Spleen (tissue), 11 donors: ENCODE measurements around the gene FSCN2. TPM values are rescaled to one million over a fixed set of nuclear protein-coding genes. Genes with fewer than 3 reads are reported as not detected.

Source experiments
- DNase-seq: peaks from one replicate; pipeline ENCODE4 v3.0.0-alpha.2; 2020
- H3K27ac ChIP-seq, 8 donors: fragments of 200-600 bp; sonication (generic) in 7 of 8; 1 replicate in 4 of 8; 2 replicates in 4 of 8; pipeline versions ENCODE4 v1.5.0 to v1.8.0; 2016 to 2021; ENCODE audit warnings: inconsistent platforms in 4 of 8, mild to moderate bottlenecking in 4 of 8, moderate library complexity in 1 of 8
- H3K27me3 ChIP-seq, 7 donors: fragments of 200-600 bp; sonication (generic) in 6 of 7; replicated peaks in 1 of 7; 1 replicate in 4 of 7; 2 replicates in 3 of 7; pipeline versions ENCODE4 v1.5.0 to v1.8.0; 2016 to 2021; ENCODE audit warnings: inconsistent platforms in 3 of 7, mild to moderate bottlenecking in 1 of 7
- H3K36me3 ChIP-seq, 6 donors: fragments of 200-600 bp; sonication (generic) in 5 of 6; 1 replicate in 4 of 6; 2 replicates in 2 of 6; pipeline versions ENCODE4 v1.5.0 to v1.8.0; 2016 to 2021; ENCODE audit warnings: inconsistent platforms in 2 of 6
- H3K4me1 ChIP-seq, 6 donors: fragments of 200-600 bp; sonication (generic) in 5 of 6; 1 replicate in 3 of 6; 2 replicates in 3 of 6; pipeline versions ENCODE4 v1.5.0 to v1.8.0; 2016 to 2021; ENCODE audit warnings: inconsistent platforms in 3 of 6
- H3K4me3 ChIP-seq, 8 donors: fragments of 200-600 bp; sonication (generic) in 7 of 8; 1 replicate in 4 of 8; 2 replicates in 4 of 8; pipeline versions ENCODE4 v1.5.0 to v1.8.0; 2016 to 2021; ENCODE audit warnings: inconsistent platforms in 4 of 8, mild to moderate bottlenecking in 4 of 8, moderate library complexity in 2 of 8
- H3K9me3 ChIP-seq, 8 donors: fragments of 200-600 bp; sonication (generic) in 7 of 8; 1 replicate in 4 of 8; 2 replicates in 4 of 8; pipeline versions ENCODE4 v1.5.0 to v1.8.0; 2016 to 2021; ENCODE audit warnings: inconsistent platforms in 4 of 8
- POLR2A ChIP-seq, 3 donors: fragments of 450-650 bp; IDR thresholded peaks; one replicate each; pipeline ENCODE4 v1.5.1; 2017; ENCODE audit warnings: antibody characterized with exemption in 3 of 3, mild to moderate bottlenecking in 1 of 3
- POLR2AphosphoS5 ChIP-seq, 3 donors: sonication (generic); formaldehyde crosslinking; IDR thresholded peaks; one replicate each; pipeline ENCODE4 v1.5.1; 2017; ENCODE audit warnings: antibody characterized with exemption in 3 of 3
- WGBS, 5 donors: extraction: QIAGEN DNeasy Blood & Tissue Kit in 3 of 5; methylation state at CpG; one replicate each; pipeline versions ENCODE4 v1.1.5 to v1.1.7; 2013 to 2018; 5-methylcytosine and 5-hydroxymethylcytosine counted together
- intact Hi-C: fragments of 100-400 bp; cut with DNase I; formaldehyde crosslinking; loops from one replicate; pipeline ENCODE4 v1.15.0; 2023; ENCODE audit warnings: low total_unique reads
- polyA plus RNA-seq, 3 donors: library from polyadenylated mRNA; stranded (reverse); fragments of 200-250 nt; gene quantifications; one replicate each; pipeline ENCODE4 v1.2.1, GENCODE V29; 2013
- total RNA-seq, 7 donors: library from RNA; depleted of rRNA in 3 of 7; stranded (reverse); fragments of >200 nt in 3 of 7; fragmentation: NEBNext Ultra II Directional in 4 of 7; extraction: Animal tissue kit (Norgen Biotek cat#: 25700) in 4 of 7; gene quantifications; one replicate each; pipeline versions ENCODE4 v1.1.0 to v1.2.1, GENCODE V29; 2016 to 2021
- TF ChIP-seq, protein P1 (sequence below), 11 experiments: fragments of 200-600 bp in 7 of 11; fragments of 450-650 bp in 4 of 11; sonication (generic) in 4 of 11; IDR thresholded peaks in 8 of 11; conservative IDR thresholded peaks in 3 of 11; 1 replicate in 7 of 11; 2 replicates in 4 of 11; pipeline versions ENCODE4 v1.4.0 to v1.8.0; 2016 to 2021; ENCODE audit warnings: antibody characterized with exemption in 11 of 11, inconsistent platforms in 4 of 11, mild to moderate bottlenecking in 1 of 11
- donor health status: healthy with polysubstance abuse.
- donor health status: DM: no; HTN: no; CAD: no; lungs with moderate emphysema.
- donor health status: DM: no; HTN: no; CAD: no.
- donor health status: Bipolar disorder and iron deficiency.
- donor health status: healthy.
- donor health status: DM: no; HTN: no; CAD: no.
- donor health status: DM: yes; HTN: yes; CAD: no.

FSCN2 gene
- total and polyA plus RNA-seq, 10 donors = 0.41 to 4.0 (median 2.4) TPM

DNA sequence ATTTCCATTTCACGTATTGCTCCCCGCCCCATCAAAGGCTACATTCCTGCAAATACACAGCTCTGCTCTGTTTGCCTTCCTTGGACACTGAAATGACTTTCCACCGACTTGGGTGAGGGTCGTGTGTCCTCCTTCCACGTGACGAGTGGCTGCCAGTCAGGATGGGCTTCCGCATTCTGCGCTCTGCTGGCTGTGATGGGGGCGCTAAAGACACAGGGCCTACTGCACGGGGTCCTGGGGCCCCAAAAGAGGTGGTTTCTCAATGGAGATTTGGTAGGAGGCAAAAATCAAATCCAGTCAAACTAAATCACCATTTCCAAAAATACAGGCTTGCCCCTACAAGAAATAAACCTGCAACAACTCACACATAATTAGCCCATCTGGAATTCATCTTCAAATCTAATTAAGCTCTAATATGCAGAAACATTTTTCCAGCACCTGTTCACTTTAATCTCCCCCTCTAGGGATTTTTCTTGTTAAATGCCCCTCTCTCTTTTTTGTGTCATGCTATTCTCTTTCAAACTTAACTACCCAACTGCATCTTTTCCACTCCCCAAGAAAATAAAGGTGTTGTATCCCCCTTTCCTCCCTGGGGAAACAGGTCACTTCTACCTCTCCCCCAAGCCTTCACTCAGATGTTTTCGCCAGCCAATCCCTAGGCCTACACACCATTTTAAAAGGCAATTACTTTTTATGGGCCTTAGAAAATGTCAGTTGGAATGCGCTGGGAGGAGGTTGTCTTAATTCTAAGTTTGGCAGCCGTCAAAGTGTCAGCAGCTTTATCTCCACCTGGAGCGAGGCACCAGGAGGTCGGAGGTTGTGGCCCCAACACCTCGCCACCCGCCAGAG, 45.8 kb downstream of the FSCN2 start:
- Histone ChIP-seq H3K27ac (no peak overlapping the region), H3K4me3 (no peak overlapping the region), H3K27me3 (no peaks in the 10 kb centered on the region), H3K36me3 (peaks cover 3 to 100% (median 62%) of the 10 kb centered on the region in 6 donors), H3K4me1 (peaks cover 0 to 36% (median 14%) of the 10 kb centered on the region in 6 donors), H3K9me3 (no peaks in the 10 kb centered on the region)
- no peak for TF ChIP-seq POLR2AphosphoS5 (IDR thresholded peaks at IDR 0.05)
- no peak for TF ChIP-seq POLR2A (IDR thresholded peaks at IDR 0.05)
- TF ChIP-seq, protein P1, sequence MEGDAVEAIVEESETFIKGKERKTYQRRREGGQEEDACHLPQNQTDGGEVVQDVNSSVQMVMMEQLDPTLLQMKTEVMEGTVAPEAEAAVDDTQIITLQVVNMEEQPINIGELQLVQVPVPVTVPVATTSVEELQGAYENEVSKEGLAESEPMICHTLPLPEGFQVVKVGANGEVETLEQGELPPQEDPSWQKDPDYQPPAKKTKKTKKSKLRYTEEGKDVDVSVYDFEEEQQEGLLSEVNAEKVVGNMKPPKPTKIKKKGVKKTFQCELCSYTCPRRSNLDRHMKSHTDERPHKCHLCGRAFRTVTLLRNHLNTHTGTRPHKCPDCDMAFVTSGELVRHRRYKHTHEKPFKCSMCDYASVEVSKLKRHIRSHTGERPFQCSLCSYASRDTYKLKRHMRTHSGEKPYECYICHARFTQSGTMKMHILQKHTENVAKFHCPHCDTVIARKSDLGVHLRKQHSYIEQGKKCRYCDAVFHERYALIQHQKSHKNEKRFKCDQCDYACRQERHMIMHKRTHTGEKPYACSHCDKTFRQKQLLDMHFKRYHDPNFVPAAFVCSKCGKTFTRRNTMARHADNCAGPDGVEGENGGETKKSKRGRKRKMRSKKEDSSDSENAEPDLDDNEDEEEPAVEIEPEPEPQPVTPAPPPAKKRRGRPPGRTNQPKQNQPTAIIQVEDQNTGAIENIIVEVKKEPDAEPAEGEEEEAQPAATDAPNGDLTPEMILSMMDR (IDR thresholded peaks at IDR 0.05 in 8 of 11, conservative IDR thresholded peaks at IDR 0.05 in 3 of 11) = no peak
- intact Hi-C loops = no loop called here
- 90 to 95% (median 92%) methylated on average over 16 to 17 of the region's 17 CpGs for WGBS, 5 donors
- DNase-seq = no peak

DNA sequence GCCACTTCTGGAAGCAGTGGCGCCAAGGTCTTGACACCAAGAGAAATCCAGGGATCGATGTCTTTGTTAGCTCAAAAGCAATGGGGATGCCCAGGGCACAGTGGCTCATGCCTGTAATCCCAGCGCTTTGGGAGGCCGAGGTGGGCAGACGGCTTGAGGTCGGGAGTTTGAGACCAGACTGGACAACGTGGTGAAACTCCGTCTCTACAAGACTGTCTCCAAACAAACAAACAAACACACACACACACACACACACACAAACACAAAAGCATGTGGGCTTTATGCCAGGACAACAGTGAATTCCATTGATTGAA, 46.4 kb downstream of the FSCN2 start:
- H3K4me3 ChIP-seq = no peak overlapping the region
- H3K36me3 ChIP-seq = peaks cover 3 to 100% (median 57%) of the 10 kb centered on the region in 6 donors
- 81 to 96% (median 92%) methylated on average over 7 to 8 of the region's 8 CpGs for WGBS, 5 donors
- H3K4me1 ChIP-seq = peaks cover 0 to 42% (median 14%) of the 10 kb centered on the region in 6 donors
- intact Hi-C loops = no loop called here
- H3K9me3 ChIP-seq = no peaks in the 10 kb centered on the region
- no peak for DNase-seq
- no peak overlapping the region for H3K27ac ChIP-seq
- no peaks in the 10 kb centered on the region for H3K27me3 ChIP-seq
- TF ChIP-seq POLR2A (IDR thresholded peaks at IDR 0.05) (no peak), POLR2AphosphoS5 (IDR thresholded peaks at IDR 0.05) (no peak)
- TF ChIP-seq, protein P1 (IDR thresholded peaks at IDR 0.05 in 8 of 11, conservative IDR thresholded peaks at IDR 0.05 in 3 of 11) = no peak

DNA sequence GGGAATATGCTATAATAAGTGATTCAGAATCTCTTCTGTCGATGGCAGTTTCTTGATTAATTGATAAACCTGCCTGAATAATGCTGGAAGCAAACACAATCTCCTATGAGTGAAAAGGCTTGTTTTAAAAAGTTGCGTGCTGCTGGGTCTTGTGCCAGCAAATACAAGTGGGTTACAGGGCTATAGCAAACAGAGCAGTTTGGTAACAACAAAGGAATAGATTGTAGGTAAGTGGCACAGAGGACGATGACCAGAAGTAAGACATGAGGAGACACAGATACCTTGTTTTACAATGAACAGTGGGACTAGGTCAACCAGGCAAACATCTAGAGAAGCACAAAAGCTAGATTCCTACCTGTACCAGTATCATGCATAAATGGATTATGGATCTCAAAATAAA, 47.7 kb downstream of the FSCN2 start:
- no peak for DNase-seq
- Histone ChIP-seq H3K9me3 (no peaks in the 10 kb centered on the region), H3K27ac (no peak overlapping the region), H3K27me3 (no peaks in the 10 kb centered on the region), H3K4me3 (no peak overlapping the region), H3K4me1 (peaks cover 0 to 46% (median 14%) of the 10 kb centered on the region in 6 donors), H3K36me3 (peaks cover 3 to 100% (median 51%) of the 10 kb centered on the region in 6 donors)
- intact Hi-C loops = no loop called here
- WGBS, 5 donors = 90 to 97% (median 93%) methylated on average over 3 of the region's 3 CpGs
- TF ChIP-seq POLR2AphosphoS5 (IDR thresholded peaks at IDR 0.05) (no peak), POLR2A (IDR thresholded peaks at IDR 0.05) (no peak)
- TF ChIP-seq, protein P1 (IDR thresholded peaks at IDR 0.05 in 8 of 11, conservative IDR thresholded peaks at IDR 0.05 in 3 of 11) = no peak

DNA sequence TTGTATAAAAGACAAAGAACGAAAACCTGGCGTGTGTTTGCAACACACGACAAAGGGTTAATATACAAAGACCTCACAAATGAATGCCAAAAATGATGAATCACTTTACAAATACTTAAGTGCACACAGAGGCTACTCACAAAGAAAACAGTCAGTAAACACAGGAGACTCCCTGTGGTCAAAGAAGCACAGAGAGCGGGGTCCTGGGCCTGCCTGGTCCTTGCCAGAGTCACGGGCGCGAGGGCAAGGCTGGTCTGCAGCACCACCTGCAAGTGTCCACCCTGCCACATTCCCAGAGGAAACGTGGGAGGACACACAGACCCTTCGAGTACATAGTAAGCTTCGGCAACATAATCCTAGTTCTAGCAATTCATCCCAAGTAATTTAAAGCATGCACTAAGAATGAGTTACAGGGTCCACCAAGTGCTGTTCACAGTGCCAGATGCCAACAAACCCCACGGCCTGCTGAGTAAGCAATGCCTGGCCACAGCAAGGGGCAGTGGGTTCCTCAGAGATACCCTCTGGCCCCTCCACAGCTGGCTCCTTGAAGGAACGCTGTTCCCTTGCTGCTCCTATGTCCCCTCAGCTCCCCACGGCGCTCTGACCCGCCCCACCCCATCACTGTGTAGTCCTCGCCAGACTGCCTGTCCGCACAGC, 48.6 kb downstream of the FSCN2 start:
- peaks cover 3 to 100% (median 47%) of the 10 kb centered on the region in 6 donors for H3K36me3 ChIP-seq
- H3K4me3 ChIP-seq = peak overlapping the region in 1 of 8 donors; percentile 6
- no peaks in the 10 kb centered on the region for H3K9me3 ChIP-seq
- TF ChIP-seq POLR2AphosphoS5 (IDR thresholded peaks at IDR 0.05) (peak in 1 of 3 donors; percentile 50), POLR2A (IDR thresholded peaks at IDR 0.05) (no peak)
- TF ChIP-seq, protein P1 (IDR thresholded peaks at IDR 0.05 in 8 of 11, conservative IDR thresholded peaks at IDR 0.05 in 3 of 11) = no peak
- H3K27ac ChIP-seq = peak overlapping the region in 6 of 8 donors; percentile 28 to 61 (median 44)
- WGBS, 5 donors = 80 to 93% (median 87%) methylated on average over 16 to 17 of the region's 17 CpGs
- no peak for DNase-seq
- intact Hi-C loops = no loop called here
- peaks cover 0 to 46% (median 14%) of the 10 kb centered on the region in 6 donors for H3K4me1 ChIP-seq
- H3K27me3 ChIP-seq = no peaks in the 10 kb centered on the region
